Measurements from ENCODE around the gene ANP32A.
"Not testable (repeated sequence)": the region's sequence is repeated elsewhere in the genome, so short reads cannot be mapped to it uniquely, and the experiment has no call there.

ANP32A gene

DNA sequence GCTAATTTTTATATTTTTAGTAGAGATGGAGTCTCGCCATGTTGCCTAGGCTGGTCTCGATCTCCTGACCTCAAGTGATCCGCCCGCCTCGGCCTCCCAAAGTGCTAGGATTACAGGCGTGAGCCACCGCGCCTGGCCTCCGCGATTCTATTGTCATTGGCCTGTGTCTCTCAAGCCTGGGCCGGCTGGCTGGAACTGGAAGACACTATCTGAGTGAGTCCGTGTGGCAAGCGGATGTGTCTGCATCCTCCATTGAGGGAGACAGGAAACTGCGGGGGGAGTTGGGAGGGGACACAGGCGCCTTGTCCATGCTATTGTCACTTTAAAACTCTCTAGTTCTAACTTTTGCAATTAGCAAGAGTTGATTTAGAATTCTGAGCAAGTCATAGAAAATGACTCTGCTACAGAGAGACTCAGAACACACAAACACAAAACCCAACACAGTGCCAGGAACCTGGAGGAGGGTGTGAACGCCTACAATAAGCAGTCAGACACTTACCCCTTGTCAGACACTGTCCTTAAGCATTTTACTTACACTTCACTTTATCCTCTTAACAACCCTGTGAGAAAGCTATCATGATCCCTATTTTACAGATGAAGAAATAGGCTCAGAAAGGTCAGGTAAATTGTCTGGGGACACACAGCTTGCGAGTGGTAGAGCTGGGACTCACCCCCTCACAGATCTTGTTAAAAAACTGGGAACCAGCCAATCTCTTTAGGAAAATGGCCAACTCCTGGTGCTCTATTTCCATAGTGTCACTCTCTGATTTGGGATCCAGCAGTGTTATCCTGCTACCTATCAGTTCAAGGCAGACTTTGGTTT, 38.7 kb downstream of the ANP32A start:
- DNase-seq: no peak

DNA sequence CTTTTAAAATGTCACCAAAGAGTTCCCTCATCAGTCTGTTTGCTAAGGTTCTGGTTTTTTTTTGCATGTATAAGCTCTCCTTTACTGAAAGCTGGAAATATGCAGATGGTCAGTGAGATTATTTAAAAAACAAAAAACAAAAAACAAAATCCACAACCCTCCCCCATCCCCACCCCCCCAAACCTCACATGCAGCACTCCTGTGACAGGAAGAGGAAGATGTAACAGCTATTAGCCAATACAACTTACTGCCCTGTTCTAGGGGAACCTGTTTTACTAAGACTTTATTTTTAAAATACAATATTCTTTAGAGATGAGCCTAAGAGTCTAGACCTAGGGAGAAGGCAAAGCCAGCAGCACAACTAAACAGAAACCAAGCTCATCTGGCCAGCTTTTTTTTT, 39.5 kb downstream of the ANP32A start:
- DNase-seq: no peak

DNA sequence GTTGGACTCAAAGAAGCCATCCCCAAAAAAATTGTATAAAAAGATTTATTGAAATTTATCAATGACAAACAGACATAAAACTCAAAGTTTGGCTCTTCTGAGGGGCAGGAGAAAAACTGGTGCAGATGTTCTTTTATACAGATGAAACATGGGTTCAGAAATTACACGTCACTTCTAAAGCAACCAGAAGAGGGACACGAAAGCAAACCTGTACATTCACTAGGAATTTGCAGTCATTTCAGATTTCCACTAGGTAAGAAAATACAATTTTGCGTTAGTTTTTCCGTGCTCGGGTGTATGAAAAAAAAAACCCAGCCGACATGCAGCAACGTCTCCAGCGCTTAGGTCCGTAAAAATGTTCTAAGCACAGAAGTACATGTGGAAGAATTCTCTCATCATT, 41.8 kb downstream of the ANP32A start:
- DNase-seq: no peak

DNA sequence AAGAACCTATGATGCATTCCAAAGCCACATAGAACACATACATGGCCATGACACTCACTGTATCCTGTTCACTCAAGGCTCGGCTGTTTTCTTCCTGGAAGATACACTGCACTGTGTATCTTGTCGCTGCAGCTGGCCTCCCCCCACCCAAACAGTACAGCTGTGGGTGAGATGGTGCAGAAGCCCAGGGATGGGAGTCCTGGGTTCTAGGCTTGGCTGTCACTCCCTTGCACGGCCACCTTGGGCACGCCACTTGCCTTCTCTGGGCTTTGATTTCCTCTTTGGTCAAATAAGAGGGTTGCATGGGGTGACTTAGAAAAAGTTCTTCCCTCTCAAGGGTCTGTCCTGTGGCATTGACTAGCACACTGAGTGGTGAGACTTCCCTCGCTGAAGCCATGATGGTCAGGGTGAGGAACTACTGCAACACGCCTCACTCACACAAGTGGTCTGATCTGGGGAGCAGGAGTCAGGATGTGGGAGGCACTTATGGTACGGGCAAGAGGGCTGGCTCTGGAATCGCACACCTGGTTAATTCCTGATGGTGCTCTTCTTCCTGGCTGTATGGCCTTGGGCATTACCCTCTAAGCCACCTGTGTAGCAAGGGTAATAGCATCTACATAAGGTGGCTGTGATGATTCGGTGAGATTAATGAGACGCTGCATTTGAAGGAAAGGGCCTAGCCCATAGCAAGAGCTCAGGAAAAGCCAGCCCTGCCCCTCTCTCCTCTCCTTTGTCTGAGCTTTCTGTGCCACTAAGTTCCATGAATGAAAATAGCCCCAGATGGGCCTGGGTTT, 44.0 kb downstream of the ANP32A start:
- no peak for DNase-seq

DNA sequence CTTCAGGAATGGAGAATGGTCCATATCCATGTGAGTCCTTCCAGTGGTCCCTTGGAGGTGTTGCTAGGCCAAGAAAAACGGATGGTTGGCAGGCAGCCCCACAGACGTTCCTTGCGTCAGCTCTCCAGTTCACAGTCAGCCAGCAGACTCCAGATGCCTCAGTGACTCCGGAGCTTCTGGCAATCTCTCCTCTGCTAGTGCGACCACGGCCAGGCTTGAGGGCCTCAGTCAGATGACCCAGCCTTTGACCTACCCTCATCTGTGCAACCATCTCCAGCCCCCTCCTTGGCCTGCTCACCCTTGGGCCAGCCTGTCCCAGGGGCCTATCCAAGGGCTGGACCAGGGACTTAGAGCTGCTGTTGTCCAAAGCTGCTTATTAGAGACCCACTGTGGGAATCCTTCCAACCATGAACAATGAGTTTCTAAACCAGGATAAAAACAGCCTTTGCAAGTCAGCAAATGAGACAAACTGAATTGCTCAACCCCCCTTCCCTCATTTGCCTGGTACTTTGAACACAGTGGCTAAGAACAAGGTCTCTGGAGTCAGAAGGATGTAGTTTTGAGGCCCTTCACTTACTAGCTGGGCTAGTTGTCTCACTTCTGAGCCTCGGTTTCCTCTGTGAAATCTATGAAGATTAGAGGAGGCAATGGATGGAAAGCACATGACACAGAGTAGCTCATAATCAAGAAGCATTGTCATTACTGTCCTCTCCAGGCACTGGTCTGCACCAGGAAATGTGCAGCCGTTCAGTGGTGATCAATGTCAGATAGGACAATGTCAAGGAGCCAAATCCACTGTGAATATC, 44.8 kb downstream of the ANP32A start:
- DNase-seq: no peak

DNA sequence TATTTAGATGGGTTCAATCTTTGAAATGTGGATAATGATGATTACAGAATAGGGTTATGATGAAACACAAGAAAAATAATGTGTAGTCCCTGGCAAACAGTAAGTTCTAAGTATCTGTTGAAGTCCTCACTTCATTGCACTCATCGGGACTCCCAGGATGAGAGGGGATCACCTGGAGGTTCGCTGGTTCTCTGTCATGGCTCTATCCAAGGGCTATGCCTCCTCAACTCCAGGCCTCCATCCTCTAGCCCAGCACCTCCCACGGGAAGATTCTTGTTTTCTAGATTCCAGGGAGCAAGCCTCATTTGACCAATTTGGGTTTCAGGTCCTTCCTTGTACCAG, 45.5 kb downstream of the ANP32A start:
- DNase-seq: no peak

DNA sequence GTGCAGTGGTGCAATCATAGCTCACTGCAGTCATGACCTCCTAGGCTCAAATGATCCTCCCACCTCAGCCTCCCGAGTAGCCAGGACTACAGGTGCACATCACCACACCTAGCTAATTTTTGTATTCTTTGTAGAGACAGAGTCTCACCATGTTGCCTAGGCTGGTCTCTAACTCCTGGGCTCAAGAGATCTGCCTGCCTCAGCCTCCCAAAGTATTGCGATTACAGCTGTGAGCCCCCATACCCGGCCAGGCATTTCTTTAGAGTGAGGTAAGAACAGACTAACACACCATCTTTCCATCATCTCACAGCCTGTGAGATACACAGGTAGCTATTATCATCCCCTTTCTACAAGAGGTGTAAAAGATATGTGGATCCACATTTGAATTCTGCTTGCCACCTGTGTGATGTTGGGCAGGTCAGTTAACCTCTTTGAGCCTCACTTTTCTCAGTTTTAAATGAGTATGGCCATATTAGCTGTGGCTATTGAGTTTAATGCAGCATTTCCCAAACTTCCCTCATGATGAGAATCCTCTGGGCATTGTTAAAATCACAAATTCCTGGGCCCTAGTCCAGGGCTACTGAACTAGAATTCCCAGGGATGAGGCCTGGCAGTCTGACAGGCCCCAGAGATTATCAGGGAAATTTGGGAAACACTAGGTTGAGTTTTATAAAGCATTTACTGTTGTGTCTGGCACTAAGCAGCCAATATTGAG, 46.0 kb downstream of the ANP32A start:
- no peak for DNase-seq

DNA sequence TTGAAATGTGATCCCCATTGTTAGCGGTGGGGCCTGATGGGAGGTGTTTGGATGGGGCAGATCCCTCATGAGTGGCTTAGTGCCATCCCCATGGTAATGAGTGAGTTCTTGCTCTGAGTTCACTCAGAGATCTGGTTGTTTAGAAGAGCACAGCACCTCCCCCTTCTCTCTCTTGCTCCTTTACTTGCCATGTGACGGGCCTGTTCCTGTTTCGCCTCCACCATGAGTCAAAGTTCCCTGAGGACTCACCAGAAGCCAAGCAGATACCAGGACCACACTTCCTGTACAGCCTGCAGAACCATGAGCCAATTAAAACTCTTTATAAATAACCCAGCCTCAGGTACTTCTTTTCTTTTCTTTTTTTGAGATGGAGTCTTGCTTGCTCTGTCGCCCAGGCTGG, 46.6 kb downstream of the ANP32A start:
- DNase-seq: no peak

DNA sequence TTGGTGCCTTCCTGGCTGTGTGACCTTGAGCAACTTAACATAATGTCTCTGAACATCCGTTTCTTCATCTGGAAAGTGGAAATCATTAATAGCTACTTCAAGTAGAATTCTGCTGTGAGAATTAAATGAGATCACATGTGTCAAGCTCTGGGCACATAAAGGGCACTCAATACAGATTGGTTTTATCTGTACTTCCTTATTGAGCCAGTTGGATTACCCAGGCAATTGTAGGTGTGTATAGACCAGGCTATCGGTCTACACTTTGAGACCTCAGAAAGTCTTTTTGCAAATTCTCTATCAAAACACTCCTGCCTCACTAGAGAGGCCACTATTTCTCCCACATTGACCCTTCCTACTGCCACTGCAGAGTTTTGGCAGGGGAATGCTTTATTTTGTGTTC, 47.7 kb downstream of the ANP32A start:
- DNase-seq: no peak

DNA sequence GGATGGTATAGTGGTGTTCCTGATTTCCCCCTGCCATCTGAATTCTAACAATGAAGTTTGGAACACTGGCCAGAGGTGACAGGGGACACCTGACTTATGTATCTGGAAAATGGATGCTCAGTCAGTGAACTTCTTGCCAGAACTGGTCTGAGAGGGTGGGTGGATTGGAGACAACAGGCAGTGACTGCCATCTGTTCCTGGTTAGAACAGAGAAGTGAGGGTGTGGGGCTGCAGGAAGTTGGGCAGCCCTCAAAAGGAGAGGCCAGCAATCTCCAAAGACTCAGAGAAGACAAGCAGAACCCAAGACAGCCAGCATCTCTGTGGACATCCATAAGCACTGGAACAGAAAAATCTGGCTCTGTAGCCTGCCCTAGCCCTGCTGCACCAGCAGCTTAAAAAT, 50.5 kb downstream of the ANP32A start:
- no peak for DNase-seq

DNA sequence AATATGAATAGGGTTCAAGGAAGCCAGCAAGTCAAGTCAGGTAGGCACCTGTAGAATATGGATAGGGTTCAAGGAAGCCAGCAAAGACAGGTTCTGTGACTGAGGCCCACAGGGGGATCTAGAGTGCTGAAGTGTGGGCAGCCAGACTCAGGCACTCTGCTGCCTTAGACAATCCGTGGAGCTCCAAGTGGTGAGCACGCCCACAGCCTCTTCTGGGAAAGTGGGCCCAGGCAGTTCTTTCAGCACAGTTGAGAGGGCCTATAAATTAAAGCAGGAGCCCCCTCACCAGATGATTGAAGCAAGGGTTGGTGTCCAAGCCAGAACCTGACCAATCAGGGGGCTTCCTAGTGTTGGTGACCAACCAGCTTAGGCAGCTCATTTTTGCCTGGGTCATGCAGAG, 51.0 kb downstream of the ANP32A start:
- no peak for DNase-seq

DNA sequence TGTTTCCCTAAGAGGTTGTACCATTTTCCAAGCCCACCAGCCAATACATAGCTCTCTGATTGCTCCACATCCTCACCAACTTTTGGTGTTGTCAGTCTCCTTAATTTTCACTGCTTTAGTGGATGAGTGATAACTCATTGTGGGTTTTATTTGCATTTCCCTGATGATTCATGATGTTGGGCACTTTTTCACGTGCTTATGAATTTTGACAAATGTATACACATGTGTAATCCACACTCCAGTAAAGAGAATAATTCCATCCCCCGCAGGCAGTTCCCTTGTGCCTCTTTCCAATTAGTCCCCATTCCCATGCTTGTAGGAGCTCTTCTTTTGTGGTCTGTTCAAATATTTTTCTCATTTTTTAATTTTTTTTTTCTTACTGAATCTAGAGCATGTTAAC, 52.4 kb downstream of the ANP32A start:
- no peak for DNase-seq

DNA sequence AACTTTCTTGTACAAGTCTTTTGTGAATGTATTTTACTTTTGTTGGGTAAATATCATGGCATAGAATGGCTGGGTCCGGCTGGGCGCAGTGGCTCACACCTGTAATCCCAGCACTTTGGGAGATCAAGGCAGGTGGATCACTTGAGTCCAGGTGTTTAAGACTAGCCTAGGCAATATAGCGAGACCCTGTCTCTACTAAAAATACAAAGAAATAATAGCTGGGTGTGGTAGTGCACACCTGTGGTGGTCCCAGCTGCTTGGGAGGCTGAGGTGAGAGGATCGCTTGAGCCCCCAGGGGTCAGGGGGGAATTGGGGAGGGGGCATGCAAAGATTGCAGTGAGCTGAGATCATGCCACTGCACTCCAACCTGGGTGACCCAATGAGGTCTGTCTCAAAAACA, 52.9 kb downstream of the ANP32A start:
- DNase-seq: no peak

DNA sequence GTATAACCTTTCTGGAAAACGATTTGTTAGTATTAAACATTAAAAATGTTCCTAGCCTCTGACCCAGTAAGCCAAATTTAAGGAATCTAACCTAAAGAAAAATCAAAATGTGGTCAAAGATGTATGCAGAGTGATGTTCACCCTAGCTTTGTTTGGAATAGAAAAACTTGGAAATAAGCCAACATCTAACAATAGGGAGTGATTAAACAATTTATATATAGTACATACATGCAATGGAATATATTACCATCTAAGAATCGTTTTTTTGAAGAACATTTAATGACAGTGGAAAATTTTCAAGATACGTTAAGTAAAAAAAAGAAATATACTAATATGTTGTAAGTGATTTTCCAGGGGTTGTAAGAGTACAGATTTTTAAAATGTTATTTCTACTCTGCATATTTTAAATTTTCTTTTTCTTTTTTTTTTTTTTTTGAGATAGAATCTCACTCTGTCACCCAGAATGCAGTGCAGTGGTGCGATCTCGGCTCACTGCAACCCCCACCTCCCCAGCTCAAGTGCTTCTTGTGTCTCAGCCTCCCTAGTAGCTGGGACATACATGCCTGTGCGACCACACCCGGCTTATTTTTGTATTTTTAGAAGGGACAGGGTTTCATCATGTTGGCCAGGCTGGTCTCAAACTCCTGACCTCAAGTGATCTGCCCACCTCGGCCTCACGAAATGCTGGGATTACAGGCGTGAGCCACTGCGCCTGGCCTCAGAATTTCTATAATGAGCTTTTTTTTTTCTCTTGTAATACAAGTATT, 54.9 kb downstream of the ANP32A start:
- no peak for DNase-seq

DNA sequence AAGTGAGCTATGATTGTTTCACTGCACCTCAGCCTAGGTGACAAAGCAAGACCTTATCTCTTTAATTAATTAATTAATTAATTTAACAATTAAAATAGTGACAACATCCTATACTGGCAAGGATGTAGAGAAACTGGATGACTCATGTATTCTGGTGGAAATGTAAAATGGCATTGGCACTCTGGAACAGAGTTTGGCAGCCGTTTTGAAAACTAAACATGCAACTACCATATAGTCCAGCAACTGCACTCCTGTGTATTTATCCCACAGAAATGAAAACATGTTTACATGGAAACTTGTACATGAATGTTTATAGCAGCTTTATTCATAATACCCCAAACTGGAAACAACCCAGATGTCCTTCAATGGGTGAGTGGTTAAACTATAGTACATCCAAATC, 56.6 kb downstream of the ANP32A start:
- DNase-seq: no peak

DNA sequence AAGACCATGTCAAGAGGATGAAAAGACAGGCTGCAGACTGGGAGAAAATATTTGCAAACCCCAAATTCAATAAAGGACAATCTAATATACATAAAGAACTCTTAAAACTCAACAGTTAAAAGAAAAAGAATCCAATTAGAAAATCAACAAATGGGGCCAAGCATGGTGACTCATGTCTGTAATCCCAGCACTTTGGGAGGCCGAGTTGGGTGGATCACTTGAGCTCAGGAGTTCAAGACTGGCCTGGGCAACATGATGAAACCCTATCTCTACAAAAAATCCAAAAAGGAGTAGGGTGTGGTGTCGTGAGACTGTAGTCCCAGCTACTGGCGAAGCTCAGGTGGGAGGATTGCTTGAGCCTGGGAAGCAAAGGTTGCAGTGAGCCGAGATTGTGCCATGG, 57.6 kb downstream of the ANP32A start:
- DNase-seq: no peak

DNA sequence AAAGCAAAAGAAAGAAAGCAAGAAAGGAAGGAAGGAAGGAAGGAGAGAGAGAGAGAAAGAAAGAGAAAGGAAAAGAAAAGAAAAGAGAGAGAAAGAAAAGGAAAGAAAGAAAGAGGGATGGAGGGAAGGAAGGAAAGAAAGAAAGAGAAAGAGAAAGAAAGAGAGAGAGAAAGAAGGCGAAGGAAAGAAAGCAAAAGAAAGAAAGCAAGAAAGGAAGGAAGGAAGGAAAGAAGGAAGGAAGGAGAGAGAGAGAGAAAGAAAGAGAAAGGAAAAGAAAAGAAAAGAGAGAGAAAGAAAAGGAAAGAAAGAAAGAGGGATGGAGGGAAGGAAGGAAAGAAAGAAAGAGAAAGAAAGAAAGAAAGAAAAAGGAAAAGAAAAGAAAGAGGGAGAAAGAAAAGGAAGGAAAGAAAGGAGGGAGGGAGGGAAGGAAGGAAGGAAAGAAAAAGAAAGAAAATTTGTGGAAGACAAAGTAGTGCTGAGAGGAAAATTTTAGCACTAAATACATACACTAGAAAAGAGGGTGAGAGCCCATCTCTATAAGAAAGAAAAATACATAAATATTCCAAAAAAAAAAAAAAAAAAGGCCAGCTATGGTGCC, 60.6 kb downstream of the ANP32A start:
- not testable (repeated sequence) for DNase-seq

DNA sequence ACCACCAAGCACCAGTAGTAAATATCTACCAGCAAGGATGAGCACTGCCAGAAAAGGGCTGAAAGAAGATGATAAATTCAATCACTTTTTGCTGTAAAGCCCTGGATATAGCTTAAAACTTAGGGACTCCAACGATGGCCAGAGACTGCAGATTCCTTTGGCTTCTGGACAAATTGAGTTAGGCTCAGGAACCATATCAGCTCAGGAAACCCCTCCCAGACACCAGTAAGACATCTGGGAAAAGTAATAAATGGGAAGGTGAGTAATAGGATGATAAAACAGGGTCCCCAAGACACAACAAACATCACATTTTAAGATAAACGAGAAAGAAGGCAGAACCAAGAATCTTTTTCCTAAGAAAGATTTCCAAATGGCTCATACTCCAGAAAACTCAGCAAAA, 65.0 kb downstream of the ANP32A start:
- DNase-seq: no peak

DNA sequence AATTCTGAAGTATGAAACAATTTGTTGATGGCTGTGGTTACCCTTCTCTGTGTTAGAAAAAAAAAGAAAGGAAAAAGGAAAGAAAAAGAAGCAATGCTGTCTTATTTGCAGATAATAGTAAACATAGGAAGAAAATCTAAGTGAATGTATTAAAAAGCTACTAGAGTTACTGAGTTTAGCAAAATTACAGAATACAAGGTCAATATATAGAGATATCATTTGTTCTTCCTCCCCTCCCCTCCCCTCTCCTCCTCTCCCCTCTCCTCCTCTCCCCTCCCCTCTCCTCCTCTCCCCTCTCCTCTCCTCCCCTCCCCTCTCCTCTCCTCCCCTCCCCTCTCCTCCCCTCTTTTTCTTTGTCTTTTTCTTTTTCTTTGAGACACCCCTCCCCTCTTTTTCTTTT, 69.1 kb downstream of the ANP32A start:
- DNase-seq: no peak

DNA sequence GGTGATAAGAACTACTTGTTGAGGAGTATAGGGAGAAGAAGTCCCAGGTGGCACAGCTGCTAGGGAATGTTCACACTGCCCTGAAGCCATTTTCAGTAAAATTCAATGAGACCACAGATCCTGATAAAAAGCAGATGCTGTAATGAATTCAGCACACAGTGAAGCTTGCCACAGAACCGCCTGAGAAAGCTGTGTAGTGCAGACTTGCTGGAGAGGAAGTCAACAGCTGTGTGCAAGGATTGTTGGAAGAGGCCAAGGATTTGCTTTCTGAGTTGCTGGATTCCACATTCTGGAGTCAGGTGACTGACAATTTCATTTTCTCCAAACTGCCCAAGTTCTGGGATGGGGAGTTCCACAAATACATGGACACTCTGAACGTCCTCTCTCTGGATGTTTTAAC, 70.9 kb downstream of the ANP32A start:
- no peak for DNase-seq

DNA sequence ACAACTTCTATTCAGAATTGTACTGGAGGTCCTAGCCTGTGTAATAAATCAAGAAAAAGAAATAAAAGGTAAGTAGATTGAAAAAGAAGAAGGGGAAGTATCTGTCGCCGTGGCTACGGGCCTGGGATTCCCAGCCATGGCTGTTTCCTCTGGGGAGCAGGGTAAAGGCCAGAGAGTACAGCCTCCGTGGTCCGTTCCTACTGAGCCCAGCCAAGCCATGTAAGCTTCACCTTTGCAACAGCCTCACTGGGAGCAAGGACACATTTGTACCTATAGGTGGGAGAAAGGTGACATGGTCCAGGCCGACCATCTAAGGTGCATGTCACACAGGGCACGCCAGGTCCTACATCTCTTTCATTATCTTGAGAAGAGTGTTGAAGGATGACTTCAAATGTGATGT, 71.3 kb downstream of the ANP32A start:
- no peak for DNase-seq

DNA sequence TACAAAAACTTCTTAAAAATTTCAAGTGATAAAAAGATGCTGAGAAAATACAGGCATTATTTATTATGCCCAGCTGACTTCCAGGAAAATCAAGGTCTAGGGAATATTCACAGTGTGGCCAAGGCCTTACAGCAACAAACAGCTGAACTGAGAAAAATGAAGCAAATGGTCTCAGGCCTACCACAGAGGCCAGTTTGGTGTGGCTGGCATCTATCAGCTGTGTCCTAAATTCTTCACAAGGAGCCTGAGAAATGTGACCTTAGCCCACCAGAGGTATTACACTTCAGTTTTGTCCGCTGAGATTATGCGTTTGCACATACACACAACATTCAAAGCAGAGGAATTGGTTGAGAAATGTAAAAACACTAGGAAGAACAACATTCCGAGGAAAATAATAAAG, 77.4 kb downstream of the ANP32A start:
- DNase-seq: no peak

Measured in cortex of kidney (tissue), 1 donor.